ENCODE data around the gene NAV1. TPM values are rescaled to one million over a fixed set of nuclear protein-coding genes. Genes with fewer than 3 reads are reported as not detected.

Gene NAV1
- total and polyA plus RNA-seq, 2 of the 8 experiments (the other 6 are each of a cell fraction or from before 2014, with no cell fraction given): 9.9 to 42.7 TPM

- Histone ChIP-seq H2BK12ac (ENCODE audit: low read depth, low read length) (no peak overlapping the region), H3K14ac (ENCODE audit: insufficient read length) (no peak overlapping the region), H2BK20ac (ENCODE audit: low read length) (no peak overlapping the region), H4K91ac (replicated peaks; ENCODE audit: insufficient read length, low read length) (no peak overlapping the region), H3K9ac (replicated peaks in 1 of 4; ENCODE audit: extremely low read depth in 1 of 4, low read depth in 3 of 4, low read length in 3 of 4) (no peak overlapping the region), H3K4me1 (replicated peaks in 1 of 4; ENCODE audit: control insufficient read depth in 3 of 4, insufficient read depth in 4 of 4, low read length in 3 of 4) (peaks cover 3 to 5% (median 5%) of the 10 kb centered on the region in 4 experiments; a peak in 6 of 7 replicates), H3K9me3 (ENCODE audit: insufficient read depth in 2 of 2, low read depth in 1 of 2, low read length in 1 of 2) (no peaks in the 10 kb centered on the region), H3K4ac (replicated peaks; ENCODE audit: insufficient read length, low read depth, low read length) (no peak overlapping the region), H3K18ac (ENCODE audit: extremely low read depth, low read length) (no peak overlapping the region), H4K8ac (ENCODE audit: extremely low read depth, insufficient read depth, low read length) (no peak overlapping the region), H2AFZ (ENCODE audit: low read length) (no peak overlapping the region), H2BK5ac (ENCODE audit: low read depth, low read length) (no peak overlapping the region), H4K20me1 (replicated peaks in 1 of 2; ENCODE audit: control insufficient read depth in 1 of 2, insufficient read depth in 2 of 2, low read length in 2 of 2) (no peaks in the 10 kb centered on the region), H3K4me2 (ENCODE audit: insufficient read depth in 1 of 2, low read depth in 2 of 2, low read length in 2 of 2) (no peak overlapping the region), H3K56ac (replicated peaks; ENCODE audit: insufficient read length, low read depth, low read length) (no peak overlapping the region), H3K27me3 (replicated peaks in 1 of 4; ENCODE audit: control insufficient read depth in 3 of 4, extremely low read depth in 1 of 4, insufficient read depth in 3 of 4, low read length in 3 of 4) (no peaks in the 10 kb centered on the region), H2BK15ac (ENCODE audit: low read length) (no peak overlapping the region), H3K23me2 (ENCODE audit: low read depth, low read length) (no peaks in the 10 kb centered on the region), H3K27ac (ENCODE audit: low read depth, low read length) (no peak overlapping the region), H4K5ac (ENCODE audit: insufficient read length, low read depth, low read length) (no peak overlapping the region), H3K23ac (ENCODE audit: insufficient read length) (no peak overlapping the region), H3K79me1 (ENCODE audit: low read depth, low read length) (no peaks in the 10 kb centered on the region), H3K4me3 (ENCODE audit: extremely low read depth in 1 of 4, insufficient read depth in 2 of 4, low read depth in 3 of 4, low read length in 4 of 4) (no peak overlapping the region), H3K79me2 (ENCODE audit: control insufficient read depth in 1 of 2, insufficient read depth in 2 of 2, low read length in 2 of 2) (no peaks in the 10 kb centered on the region), H3K36me3 (ENCODE audit: control insufficient read depth in 2 of 4, insufficient read depth in 4 of 4, low read length in 3 of 4) (no peaks in the 10 kb centered on the region), H2AK5ac (ENCODE audit: low read depth, low read length) (no peak overlapping the region), H2BK120ac (replicated peaks; ENCODE audit: low read depth, low read length) (no peak overlapping the region)
- 86% methylated on average over 1 of the region's 1 CpG; no CpG with 5 or more reads in 1 of the 2 experiments for WGBS, 2 experiments (ENCODE audit: extremely low coverage in 1 of 2, insufficient coverage in 1 of 2, insufficient read length in 1 of 2, insufficient replicate concordance in 2 of 2, low coverage in 1 of 2, low lambda C conversion rate in 2 of 2, missing lambda C conversion rate in 1 of 2)
- ChIA-PET POLR2A (ENCODE audit: partially characterized antibody) (interaction anchor here (6.3 kb wide), 1 partner anchor 15 kb away, joined by 52 read pairs; no protein-coding TSS in a partner anchor), CTCF (ENCODE audit: partially characterized antibody) (interaction anchor here (0.6 to 43.8 kb wide), 11 partner anchors 10 to 1223 kb away, joined by 3 to 929 read pairs (median 5); partner anchors contain the start of genes CSRP1 and NAV1)
- DNase-seq (ENCODE audit: low read depth in 1 of 2, low spot score in 2 of 2): no peak
- no peak for FAIRE-seq
- TF ChIP-seq RFX5 (IDR thresholded peaks at IDR 0.05; ENCODE audit: borderline replicate concordance, low read depth, low read length): no peak
Observed at GRCh38 chr1:201515895-201516294, 23.0 kb upstream of the NAV1 start.

Data from H1 (cell line).